ENCODE measurements around the gene SPACA6.

GRCh38 chr19:51664131-51664530 is 29.0 kb upstream of the SPACA6 start:
- TF ChIP-seq, protein P1, sequence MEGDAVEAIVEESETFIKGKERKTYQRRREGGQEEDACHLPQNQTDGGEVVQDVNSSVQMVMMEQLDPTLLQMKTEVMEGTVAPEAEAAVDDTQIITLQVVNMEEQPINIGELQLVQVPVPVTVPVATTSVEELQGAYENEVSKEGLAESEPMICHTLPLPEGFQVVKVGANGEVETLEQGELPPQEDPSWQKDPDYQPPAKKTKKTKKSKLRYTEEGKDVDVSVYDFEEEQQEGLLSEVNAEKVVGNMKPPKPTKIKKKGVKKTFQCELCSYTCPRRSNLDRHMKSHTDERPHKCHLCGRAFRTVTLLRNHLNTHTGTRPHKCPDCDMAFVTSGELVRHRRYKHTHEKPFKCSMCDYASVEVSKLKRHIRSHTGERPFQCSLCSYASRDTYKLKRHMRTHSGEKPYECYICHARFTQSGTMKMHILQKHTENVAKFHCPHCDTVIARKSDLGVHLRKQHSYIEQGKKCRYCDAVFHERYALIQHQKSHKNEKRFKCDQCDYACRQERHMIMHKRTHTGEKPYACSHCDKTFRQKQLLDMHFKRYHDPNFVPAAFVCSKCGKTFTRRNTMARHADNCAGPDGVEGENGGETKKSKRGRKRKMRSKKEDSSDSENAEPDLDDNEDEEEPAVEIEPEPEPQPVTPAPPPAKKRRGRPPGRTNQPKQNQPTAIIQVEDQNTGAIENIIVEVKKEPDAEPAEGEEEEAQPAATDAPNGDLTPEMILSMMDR (IDR thresholded peaks at IDR 0.05) = no peak
- TF ChIP-seq POLR2A (IDR thresholded peaks at IDR 0.05) = no peak
